ENCODE data around the gene SMAD6. TPM values are rescaled to one million over a fixed set of nuclear protein-coding genes. Genes with fewer than 3 reads are reported as not detected.

Gene SMAD6
- total and polyA plus RNA-seq, 10 of the 15 experiments (the other 5 are each of a cell fraction or from before 2014, with no cell fraction given), result under 0.01 to 0.10 (median 0.03) TPM; not detected in 7

DNA sequence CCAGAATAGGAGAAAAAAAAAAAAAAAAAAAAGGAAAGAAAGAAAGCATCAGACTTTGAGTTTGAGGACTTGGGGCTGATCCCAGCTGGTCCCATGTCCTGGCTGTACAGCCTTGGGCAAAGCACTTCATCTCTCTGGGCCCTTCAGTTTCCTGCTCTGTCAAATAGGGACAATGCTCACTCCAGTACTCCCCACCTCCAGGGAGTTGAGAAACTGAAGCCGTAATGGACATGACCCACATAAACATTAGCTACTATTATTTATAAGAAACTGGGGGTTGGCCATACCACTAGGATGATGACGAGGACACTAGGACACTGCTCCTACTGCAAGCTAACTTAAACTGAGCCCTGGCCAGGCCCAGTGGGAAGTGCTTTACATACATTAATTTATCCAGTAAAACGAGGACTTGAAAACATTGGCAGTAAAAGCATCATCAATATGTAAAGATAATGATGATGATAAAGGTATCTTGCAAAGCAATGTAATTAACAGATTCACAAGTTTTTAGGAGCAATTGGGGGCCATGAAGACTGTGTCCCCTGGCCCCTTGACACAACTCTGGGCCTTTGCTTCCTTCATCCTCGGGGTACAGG, 22.9 kb upstream of the SMAD6 start:
- Histone ChIP-seq H3K9ac (ENCODE audit: control insufficient read depth, insufficient read depth, low read length) (no peak overlapping the region), H3K9me3 (replicated peaks; ENCODE audit: control insufficient read depth, insufficient read depth, low read length) (no peaks in the 10 kb centered on the region; the same call in 1 of the 3 replicates), H3K27ac (ENCODE audit: control insufficient read depth, insufficient read depth) (no peak overlapping the region), H3K27me3 (replicated peaks in 1 of 2; ENCODE audit: control insufficient read depth in 2 of 2, insufficient read depth in 2 of 2, low read length in 1 of 2) (no peaks in the 10 kb centered on the region), H4K20me1 (ENCODE audit: control insufficient read depth, insufficient read depth) (no peaks in the 10 kb centered on the region), H3K4me1 (ENCODE audit: control insufficient read depth, insufficient read depth, low read length) (no peaks in the 10 kb centered on the region), H3K79me2 (ENCODE audit: control insufficient read depth, insufficient read depth, low read length) (no peaks in the 10 kb centered on the region), H2AFZ (ENCODE audit: control insufficient read depth, low read depth, low read length) (no peak overlapping the region), H3K4me2 (ENCODE audit: control insufficient read depth, insufficient read depth) (no peak overlapping the region), H3K36me3 (ENCODE audit: control insufficient read depth in 2 of 2, insufficient read depth in 2 of 2, low read length in 1 of 2) (no peaks in the 10 kb centered on the region), H3K4me3 (no peak overlapping the region)
- no peak for TF ChIP-seq PAX5 (IDR thresholded peaks at IDR 0.05; ENCODE audit: borderline replicate concordance, low read depth, low read length)
- TF ChIP-seq, protein P1, sequence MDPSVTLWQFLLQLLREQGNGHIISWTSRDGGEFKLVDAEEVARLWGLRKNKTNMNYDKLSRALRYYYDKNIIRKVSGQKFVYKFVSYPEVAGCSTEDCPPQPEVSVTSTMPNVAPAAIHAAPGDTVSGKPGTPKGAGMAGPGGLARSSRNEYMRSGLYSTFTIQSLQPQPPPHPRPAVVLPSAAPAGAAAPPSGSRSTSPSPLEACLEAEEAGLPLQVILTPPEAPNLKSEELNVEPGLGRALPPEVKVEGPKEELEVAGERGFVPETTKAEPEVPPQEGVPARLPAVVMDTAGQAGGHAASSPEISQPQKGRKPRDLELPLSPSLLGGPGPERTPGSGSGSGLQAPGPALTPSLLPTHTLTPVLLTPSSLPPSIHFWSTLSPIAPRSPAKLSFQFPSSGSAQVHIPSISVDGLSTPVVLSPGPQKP (IDR thresholded peaks at IDR 0.05; ENCODE audit: low read depth, low read length), result no peak
- TF ChIP-seq, protein P2, sequence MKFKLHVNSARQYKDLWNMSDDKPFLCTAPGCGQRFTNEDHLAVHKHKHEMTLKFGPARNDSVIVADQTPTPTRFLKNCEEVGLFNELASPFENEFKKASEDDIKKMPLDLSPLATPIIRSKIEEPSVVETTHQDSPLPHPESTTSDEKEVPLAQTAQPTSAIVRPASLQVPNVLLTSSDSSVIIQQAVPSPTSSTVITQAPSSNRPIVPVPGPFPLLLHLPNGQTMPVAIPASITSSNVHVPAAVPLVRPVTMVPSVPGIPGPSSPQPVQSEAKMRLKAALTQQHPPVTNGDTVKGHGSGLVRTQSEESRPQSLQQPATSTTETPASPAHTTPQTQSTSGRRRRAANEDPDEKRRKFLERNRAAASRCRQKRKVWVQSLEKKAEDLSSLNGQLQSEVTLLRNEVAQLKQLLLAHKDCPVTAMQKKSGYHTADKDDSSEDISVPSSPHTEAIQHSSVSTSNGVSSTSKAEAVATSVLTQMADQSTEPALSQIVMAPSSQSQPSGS (IDR thresholded peaks at IDR 0.05; ENCODE audit: low read length), result no peak
- no peak for TF ChIP-seq BRCA1 (IDR thresholded peaks at IDR 0.05; ENCODE audit: low read depth, low read length)
- TF ChIP-seq RB1 (IDR thresholded peaks at IDR 0.05; ENCODE audit: borderline replicate concordance), result no peak
- TF ChIP-seq IKZF1 (conservative IDR thresholded peaks at IDR 0.05), result no peak
- TF ChIP-seq SPI1 (IDR thresholded peaks at IDR 0.05; ENCODE audit: borderline replicate concordance, insufficient read depth, low read depth, low read length), result no peak
- TF ChIP-seq, protein P3, sequence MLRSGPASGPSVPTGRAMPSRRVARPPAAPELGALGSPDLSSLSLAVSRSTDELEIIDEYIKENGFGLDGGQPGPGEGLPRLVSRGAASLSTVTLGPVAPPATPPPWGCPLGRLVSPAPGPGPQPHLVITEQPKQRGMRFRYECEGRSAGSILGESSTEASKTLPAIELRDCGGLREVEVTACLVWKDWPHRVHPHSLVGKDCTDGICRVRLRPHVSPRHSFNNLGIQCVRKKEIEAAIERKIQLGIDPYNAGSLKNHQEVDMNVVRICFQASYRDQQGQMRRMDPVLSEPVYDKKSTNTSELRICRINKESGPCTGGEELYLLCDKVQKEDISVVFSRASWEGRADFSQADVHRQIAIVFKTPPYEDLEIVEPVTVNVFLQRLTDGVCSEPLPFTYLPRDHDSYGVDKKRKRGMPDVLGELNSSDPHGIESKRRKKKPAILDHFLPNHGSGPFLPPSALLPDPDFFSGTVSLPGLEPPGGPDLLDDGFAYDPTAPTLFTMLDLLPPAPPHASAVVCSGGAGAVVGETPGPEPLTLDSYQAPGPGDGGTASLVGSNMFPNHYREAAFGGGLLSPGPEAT (IDR thresholded peaks at IDR 0.05; ENCODE audit: low read depth), result no peak
- TF ChIP-seq TARDBP (IDR thresholded peaks at IDR 0.05; ENCODE audit: borderline replicate concordance), result no peak
- no peak for TF ChIP-seq MYC (IDR thresholded peaks at IDR 0.05; ENCODE audit: insufficient read depth, insufficient read length, insufficient replicate concordance, low read length, severe bottlenecking)
- TF ChIP-seq SMAD5 (IDR thresholded peaks at IDR 0.05; ENCODE audit: low read depth), result no peak
- RAD21 ChIA-PET (ENCODE audit: unreplicated experiment), result no interaction called here
- SMC1A ChIA-PET (ENCODE audit: uncharacterized antibody, unreplicated experiment), result no interaction called here
- BruUV-seq (replicated peaks), result no TSS peak
- POLR2A ChIA-PET, result no interaction called here
- 34% methylated on average over 4 of the region's 4 CpGs for WGBS (ENCODE audit: insufficient coverage, insufficient replicate concordance, low lambda C conversion rate, missing lambda C conversion rate)
- ATAC-seq, result no peak
- CTCF ChIA-PET, result no interaction called here
- in situ Hi-C loops (cut with MboI) (no loop called here), intact Hi-C loops (cut with micrococcal nuclease; ENCODE audit: unreplicated experiment) (no loop called here)
- DNase-seq (ENCODE audit: low read depth, low spot score), result no peak
- FAIRE-seq, result no peak

Measured in GM12878 (cell line).